ENCODE results near the gene ZBTB8A.

- TF ChIP-seq POLR2A (IDR thresholded peaks at IDR 0.05) = no peak
- no peak for TF ChIP-seq CTCF (IDR thresholded peaks at IDR 0.05)
These were observed 112.3 kb downstream of the ZBTB8A start for GRCh38 chr1:32651461-32652073.
